Suprapubic skin (tissue), 4 donors: ENCODE data around the gene CCL3.

Source experiments
- EP300 ChIP-seq: sonication (generic); formaldehyde crosslinking; IDR thresholded peaks from one replicate; pipeline ENCODE4 v1.6.1; 2017; ENCODE audit warnings: antibody characterized with exemption
- POLR2A ChIP-seq, 2 donors: fragments of 450-650 bp; IDR thresholded peaks; one replicate each; pipeline ENCODE4 v1.6.1; 2017; ENCODE audit warnings: antibody characterized with exemption in 2 of 2, mild to moderate bottlenecking in 2 of 2, moderate library complexity in 2 of 2
- POLR2AphosphoS5 ChIP-seq, 3 donors: sonication (generic); formaldehyde crosslinking; IDR thresholded peaks; one replicate each; pipeline ENCODE4 v1.6.1; 2017; ENCODE audit warnings: antibody characterized with exemption in 3 of 3
- TF ChIP-seq, protein P1 (sequence below), 2 donors: fragments of 200-600 bp in 1 of 2; fragments of 450-650 bp in 1 of 2; sonication (generic) in 1 of 2; IDR thresholded peaks; one replicate each; pipeline ENCODE4 v1.5.1; 2016 to 2019; ENCODE audit warnings: antibody characterized with exemption in 2 of 2, mild to moderate bottlenecking in 1 of 2, moderate library complexity in 1 of 2

DNA sequence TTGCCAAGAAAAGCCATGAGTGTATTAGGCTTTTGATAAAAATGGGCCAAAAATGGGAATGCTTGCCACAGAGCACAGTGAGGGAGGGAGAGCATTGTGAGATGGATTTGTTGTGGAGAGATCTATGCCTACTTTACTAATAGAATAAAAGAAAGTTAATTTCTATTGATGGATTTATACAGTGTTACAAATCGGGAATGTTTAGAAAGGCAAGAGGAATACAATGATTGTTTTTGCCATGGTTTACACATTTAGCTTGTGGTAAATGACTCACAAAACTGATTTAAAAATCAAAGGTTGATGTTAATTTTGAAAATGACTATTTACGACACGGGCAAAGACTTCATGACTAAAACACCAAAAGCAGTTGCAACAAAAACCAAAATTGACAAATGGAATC, 30.3 kb upstream of the CCL3 start:
- TF ChIP-seq, protein P1, sequence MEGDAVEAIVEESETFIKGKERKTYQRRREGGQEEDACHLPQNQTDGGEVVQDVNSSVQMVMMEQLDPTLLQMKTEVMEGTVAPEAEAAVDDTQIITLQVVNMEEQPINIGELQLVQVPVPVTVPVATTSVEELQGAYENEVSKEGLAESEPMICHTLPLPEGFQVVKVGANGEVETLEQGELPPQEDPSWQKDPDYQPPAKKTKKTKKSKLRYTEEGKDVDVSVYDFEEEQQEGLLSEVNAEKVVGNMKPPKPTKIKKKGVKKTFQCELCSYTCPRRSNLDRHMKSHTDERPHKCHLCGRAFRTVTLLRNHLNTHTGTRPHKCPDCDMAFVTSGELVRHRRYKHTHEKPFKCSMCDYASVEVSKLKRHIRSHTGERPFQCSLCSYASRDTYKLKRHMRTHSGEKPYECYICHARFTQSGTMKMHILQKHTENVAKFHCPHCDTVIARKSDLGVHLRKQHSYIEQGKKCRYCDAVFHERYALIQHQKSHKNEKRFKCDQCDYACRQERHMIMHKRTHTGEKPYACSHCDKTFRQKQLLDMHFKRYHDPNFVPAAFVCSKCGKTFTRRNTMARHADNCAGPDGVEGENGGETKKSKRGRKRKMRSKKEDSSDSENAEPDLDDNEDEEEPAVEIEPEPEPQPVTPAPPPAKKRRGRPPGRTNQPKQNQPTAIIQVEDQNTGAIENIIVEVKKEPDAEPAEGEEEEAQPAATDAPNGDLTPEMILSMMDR (IDR thresholded peaks at IDR 0.05) = no peak
- TF ChIP-seq EP300 = no peak
- TF ChIP-seq POLR2A (IDR thresholded peaks at IDR 0.05) = no peak
- no peak for TF ChIP-seq POLR2AphosphoS5 (IDR thresholded peaks at IDR 0.05)
